HepG2 (cell line): ENCODE measurements around the gene IQCN. TPM values are rescaled to one million over a fixed set of nuclear protein-coding genes. Genes with fewer than 3 reads are reported as not detected.

Experiments used
- ATAC-seq: fragments of 200-7000 bp; cut with Tn5 transposase; 3 replicates; pipeline ENCODE4 v1.9.1; 2020; ENCODE audit warnings: mild to moderate bottlenecking, moderate library complexity
- BruUV-seq: library from RNA; stranded (reverse); fragments of 400-500 nt; replicated peaks from 2 replicates; lab custom pipeline; 2021; lab: Mats Ljungman, UMichigan
- CTCF ChIA-PET: fragments of 300-600 bp; formaldehyde crosslinking; extraction: SDS; loops from one replicate; lab custom pipeline; 2021; ENCODE audit warnings: low total read pairs, inconsistent platforms, low intra/inter-chr PET ratio; lab: Yijun Ruan, JAX
- POLR2A ChIA-PET: fragments of 350-600 bp; sonication (Branson Sonifier 250); formaldehyde crosslinking; loops from one replicate; lab custom pipeline; 2020; ENCODE audit warnings: antibody characterized with exemption, inconsistent platforms; lab: Yijun Ruan, JAX
- DNase-seq: peaks from one replicate; pipeline ENCODE4 v3.0.0-alpha.2; 2015; ENCODE audit warnings: low spot score
- FAIRE-seq: peaks from 3 replicates; lab custom pipeline; 2011; peaks lifted over from hg19 to GRCh38; lab: Jason Lieb, UNC
- H2AFZ ChIP-seq: one replicate; pipeline ENCODE4 v1.6.1; 2011; ENCODE audit warnings: low read length, inconsistent platforms
- H3K27ac ChIP-seq: fragments of 300-600 bp; 3 replicates; pipeline ENCODE4 v1.8.0; 2011; ENCODE audit warnings: mixed run types, mild to moderate bottlenecking, mixed read lengths, low read length, inconsistent platforms; ENCODE audit not compliant: insufficient read depth; ENCODE audit errors: extremely low read length
- H3K27me3 ChIP-seq, 2 experiments: fragments of 200-600 bp in 1 of 2; 2 replicates in 1 of 2; 3 replicates in 1 of 2; pipeline versions ENCODE4 v1.6.0 to v1.8.0; 2011; ENCODE audit warnings: low read length in 2 of 2, mild to moderate bottlenecking in 2 of 2, moderate library complexity in 2 of 2, inconsistent platforms in 1 of 2; ENCODE audit not compliant: insufficient read depth in 2 of 2, control insufficient read depth in 1 of 2
- H3K36me3 ChIP-seq, 2 experiments: fragments of 200-600 bp in 1 of 2; replicated peaks in 1 of 2; 2 replicates in 1 of 2; 3 replicates in 1 of 2; pipeline versions ENCODE4 v1.5.1 to v1.8.0; 2011; ENCODE audit warnings: low read length in 2 of 2, inconsistent platforms in 1 of 2; ENCODE audit not compliant: insufficient read depth in 2 of 2, control insufficient read depth in 1 of 2
- H3K4me1 ChIP-seq: 2 replicates; pipeline ENCODE4 v1.5.1; 2012; ENCODE audit warnings: low read length, inconsistent platforms; ENCODE audit not compliant: insufficient read depth
- H3K4me2 ChIP-seq: 2 replicates; pipeline ENCODE4 v1.6.0; 2011; ENCODE audit warnings: low read depth, low read length, inconsistent platforms
- H3K4me3 ChIP-seq, 3 experiments: fragments of 200-600 bp in 1 of 3; sonication (generic), shearing (Covaris generic) in 1 of 3; replicated peaks in 1 of 3; 2 replicates each; pipeline ENCODE4 v1.5.1; 2011 to 2016; ENCODE audit warnings: low read length in 3 of 3, inconsistent platforms in 2 of 3, low read depth in 2 of 3, mild to moderate bottlenecking in 2 of 3, control low read depth in 1 of 3, mixed read lengths in 1 of 3; ENCODE audit not compliant: insufficient read depth in 1 of 3
- H3K79me2 ChIP-seq: one replicate; pipeline ENCODE4 v1.6.1; 2011; ENCODE audit warnings: low read length, inconsistent platforms; ENCODE audit not compliant: insufficient read depth
- H3K9ac ChIP-seq: 2 replicates; pipeline ENCODE4 v1.6.0; 2011; ENCODE audit warnings: mild to moderate bottlenecking, low read depth, low read length, inconsistent platforms; ENCODE audit not compliant: insufficient read depth
- H3K9me3 ChIP-seq: 2 replicates; pipeline ENCODE4 v1.5.1; 2012; ENCODE audit warnings: mild to moderate bottlenecking, low read length
- H4K20me1 ChIP-seq: 2 replicates; pipeline ENCODE4 v1.6.0; 2011; ENCODE audit warnings: inconsistent platforms, mild to moderate bottlenecking, low read length, moderate library complexity; ENCODE audit not compliant: insufficient read depth
- ATF7 ChIP-seq, 2 experiments: fragments of 450-650 bp in 1 of 2; sonication (generic) in 1 of 2; formaldehyde crosslinking in 1 of 2; IDR thresholded peaks; 2 replicates each; pipeline versions ENCODE4 v1.4.0 to v1.6.1; 2016 to 2020; ENCODE audit warnings: antibody characterized with exemption in 1 of 2, mild to moderate bottlenecking in 1 of 2, missing genetic modification reagents in 1 of 2
- ERF ChIP-seq: IDR thresholded peaks from 2 replicates; pipeline ENCODE4 v1.6.1; 2018; ENCODE audit warnings: missing biosample characterization, missing genetic modification reagents
- GTF3A ChIP-seq: sonication (generic); formaldehyde crosslinking; conservative IDR thresholded peaks from 2 replicates; pipeline ENCODE4 v1.4.0; 2020; ENCODE audit warnings: mild to moderate bottlenecking, missing genetic modification reagents
- KLF6 ChIP-seq: IDR thresholded peaks from 2 replicates; pipeline ENCODE4 v1.8.0; 2016; ENCODE audit warnings: missing biosample characterization, missing genetic modification reagents
- MAFK ChIP-seq, 2 experiments: IDR thresholded peaks in 1 of 2; conservative IDR thresholded peaks in 1 of 2; 2 replicates each; pipeline ENCODE4 v1.6.1; 2011; ENCODE audit warnings: improper control_type of control experiment in 2 of 2, low read length in 2 of 2
- MTF1 ChIP-seq: sonication (generic); formaldehyde crosslinking; IDR thresholded peaks from 2 replicates; pipeline ENCODE4 v1.5.0; 2020; ENCODE audit warnings: missing genetic modification reagents
- NFRKB ChIP-seq: fragments of 450-650 bp; IDR thresholded peaks from 2 replicates; pipeline ENCODE4 v1.6.1; 2017
- NR2F6 ChIP-seq, 2 experiments: IDR thresholded peaks; 2 replicates each; pipeline ENCODE4 v1.6.1; 2016; ENCODE audit warnings: antibody characterized with exemption in 1 of 2, mild to moderate bottlenecking in 1 of 2
- PRDM10 ChIP-seq: sonication (generic); formaldehyde crosslinking; IDR thresholded peaks from 2 replicates; pipeline ENCODE4 v1.4.0; 2020; ENCODE audit warnings: low read depth, missing genetic modification reagents
- RFX5 ChIP-seq: IDR thresholded peaks from 2 replicates; pipeline ENCODE4 v1.6.1; 2011; ENCODE audit warnings: low read depth, low read length, improper control_type of control experiment
- STAG1 ChIP-seq: sonication (generic); formaldehyde crosslinking; IDR thresholded peaks from 2 replicates; pipeline ENCODE4 v1.4.0; 2020; ENCODE audit warnings: missing genetic modification reagents
- ZBTB49 ChIP-seq: sonication (generic); formaldehyde crosslinking; IDR thresholded peaks from 2 replicates; pipeline ENCODE4 v1.4.0; 2020; ENCODE audit warnings: missing genetic modification reagents, borderline replicate concordance
- ZFP36 ChIP-seq: fragments of 150-350 bp; IDR thresholded peaks from 2 replicates; pipeline ENCODE4 v1.6.1; 2018; ENCODE audit warnings: borderline replicate concordance, low read length, low read depth; ENCODE audit not compliant: partially characterized antibody
- ZNF160 ChIP-seq: sonication (generic); formaldehyde crosslinking; IDR thresholded peaks from 2 replicates; pipeline ENCODE4 v1.8.0; 2022; ENCODE audit warnings: mild to moderate bottlenecking, inconsistent platforms, missing genetic modification reagents
- ZNF253 ChIP-seq: sonication (generic); formaldehyde crosslinking; IDR thresholded peaks from 2 replicates; pipeline ENCODE4 v1.8.0; 2022; ENCODE audit warnings: mild to moderate bottlenecking, missing genetic modification reagents, borderline replicate concordance
- ZNF639 ChIP-seq: conservative IDR thresholded peaks from 2 replicates; pipeline ENCODE4 v1.6.1; 2018; ENCODE audit warnings: missing genetic modification reagents
- ZSCAN22 ChIP-seq: sonication (generic); formaldehyde crosslinking; IDR thresholded peaks from 2 replicates; pipeline ENCODE4 v1.4.0; 2020; ENCODE audit warnings: mild to moderate bottlenecking, missing genetic modification reagents
- WGBS: methylation state at CpG from one replicate; pipeline ENCODE4 v1.1.6; 2017; ENCODE audit warnings: low lambda C conversion rate; 5-methylcytosine and 5-hydroxymethylcytosine counted together
- in situ Hi-C: cut with HindIII; loops from 2 replicates; pipeline ENCODE4 v1.10.0; 2017; ENCODE audit warnings: low pct_unique_long_range_greater_than_20kb; ENCODE audit not compliant: extremely low pct_ligation_motif_present
- intact Hi-C: fragments of 100-400 bp; cut with micrococcal nuclease; formaldehyde crosslinking; loops from one replicate; pipeline ENCODE4 v1.10.0; 2022; ENCODE audit not compliant: unreplicated experiment
- polyA plus RNA-seq, 8 experiments: library from polyadenylated mRNA; depleted of rRNA in 3 of 8; stranded (reverse) in 7 of 8; unstranded in 1 of 8; fragments of >200 nt; fragmentation: Illumina TruSeq in 4 of 8; extraction: Trizol in 4 of 8; gene quantifications; 2 replicates each; pipeline versions ENCODE4 v1.2.1 to v1.2.3, GENCODE V29; 2011 to 2016; ENCODE audit warnings: low read depth in 4 of 8, missing spikeins in 1 of 8, mixed read lengths in 1 of 8; ENCODE audit not compliant: insufficient read depth in 1 of 8
- total RNA-seq, 5 experiments: library from RNA; depleted of rRNA; stranded (reverse); fragments of >200 nt; fragmentation: Illumina TruSeq; extraction: Trizol; gene quantifications; 2 replicates each; pipeline ENCODE4 v1.2.3, GENCODE V29; 2016; ENCODE audit warnings: low read depth in 1 of 5

Gene IQCN
- total and polyA plus RNA-seq, 2 of the 13 experiments (the other 11 are each of a cell fraction or from before 2014, with no cell fraction given): 0.04 to 0.18 TPM

DNA sequence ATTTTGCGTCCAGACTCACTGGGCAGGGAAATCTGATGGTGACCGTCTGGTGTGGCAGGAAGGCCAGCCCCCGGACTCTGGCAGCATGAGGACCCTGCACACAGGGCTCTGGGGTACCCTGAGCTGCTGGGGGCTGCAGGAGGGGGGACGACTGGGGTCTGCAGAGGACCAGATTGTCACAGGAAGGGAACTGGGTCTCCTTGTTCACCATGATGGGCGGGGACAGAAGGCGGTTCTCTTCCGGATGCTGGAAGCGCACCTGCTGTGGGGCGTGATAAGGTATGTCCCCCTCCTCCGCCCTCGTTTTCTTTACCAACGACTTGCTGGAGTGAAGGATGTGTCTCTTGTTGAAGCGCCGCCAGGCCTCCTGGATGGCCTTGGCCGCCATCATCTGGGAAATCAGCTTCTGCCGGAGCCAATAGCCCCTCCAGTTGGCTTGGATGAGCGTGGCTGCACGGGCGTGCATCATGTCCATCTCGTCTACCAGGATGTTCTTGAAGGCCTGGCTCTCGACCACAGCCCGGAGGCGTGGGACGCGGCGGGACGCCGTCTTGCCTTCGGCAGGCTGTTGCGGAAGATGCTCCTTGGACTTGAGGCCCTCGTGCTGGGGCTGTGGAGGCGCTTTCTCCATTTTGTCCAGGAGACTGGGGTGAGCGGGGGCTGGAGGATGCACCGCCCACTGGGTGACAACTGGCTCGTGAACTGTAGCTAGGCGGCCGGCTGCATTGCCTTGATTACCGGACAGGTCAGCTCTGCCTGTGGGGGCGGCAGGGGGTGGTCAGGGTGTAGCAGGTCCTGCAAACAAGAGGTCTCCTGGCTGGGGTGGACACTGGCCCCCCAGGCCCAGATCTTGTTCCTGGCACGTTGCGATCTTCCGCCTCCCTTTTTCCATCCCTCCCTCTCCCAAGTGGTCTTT, 7.2 kb downstream of the IQCN start:
- no peak for ATAC-seq
- intact Hi-C loops: no loop called here
- TF ChIP-seq ZNF639 (CRISPR knock-in tag) (no peak), ZNF253 (CRISPR knock-in tag) (no peak), ZBTB49 (CRISPR knock-in tag) (no peak), NR2F6 (IDR thresholded peaks at IDR 0.05) (no peak), NR2F6 (CRISPR knock-in tag; IDR thresholded peaks at IDR 0.05) (no peak), NFRKB (no peak), PRDM10 (no peak), MTF1 (CRISPR knock-in tag) (no peak), RFX5 (no peak), ZNF160 (CRISPR knock-in tag) (no peak), ZFP36 (no peak), KLF6 (CRISPR knock-in tag) (no peak), GTF3A (CRISPR knock-in tag) (no peak), ZSCAN22 (no peak), ATF7 (IDR thresholded peaks at IDR 0.05) (no peak), ATF7 (CRISPR knock-in tag; IDR thresholded peaks at IDR 0.05) (no peak), MAFK (conservative IDR thresholded peaks at IDR 0.05 in 1 of 2, IDR thresholded peaks at IDR 0.05 in 1 of 2; ENCODE audit: low read length in 2 of 2) (no peak), STAG1 (CRISPR knock-in tag) (no peak), ERF (no peak)

More for the DNA sequence above, 7.2 kb downstream of the IQCN start:
- 87% methylated on average over 22 of the region's 42 CpGs for WGBS
- Histone ChIP-seq H3K4me3 (no peak overlapping the region), H3K79me2 (no peaks in the 10 kb centered on the region), H3K4me1 (peaks cover 21% of the 10 kb centered on the region), H4K20me1 (no peaks in the 10 kb centered on the region), H3K36me3 (no peaks in the 10 kb centered on the region), H3K9ac (no peak overlapping the region), H3K27me3 (peaks cover 5 to 7% of the 10 kb centered on the region in 2 experiments; a peak in 3 of 5 replicates), H3K4me2 (no peak overlapping the region), H3K9me3 (no peaks in the 10 kb centered on the region), H3K27ac (no peak overlapping the region), H2AFZ (no peak overlapping the region)
- POLR2A ChIA-PET: no interaction called here
- in situ Hi-C loops: no loop called here
- FAIRE-seq: no peak
- BruUV-seq: no TSS peak
- CTCF ChIA-PET: no interaction called here
- no peak for DNase-seq
